A549 (cell line): ENCODE measurements around the gene TMEM218. TPM values are rescaled to one million over a fixed set of nuclear protein-coding genes. Genes with fewer than 3 reads are reported as not detected.

ENCODE experiments used
- ATAC-seq, 2 experiments: fragments of 200-7000 bp in 1 of 2; fragments of >200 bp in 1 of 2; cut with Nextera tagmentation in 1 of 2; cut with Tn5 transposase in 1 of 2; 3 replicates each; pipeline versions ENCODE4 v1.8.0 to v1.9.1; 2018 to 2020; ENCODE audit warnings: mild to moderate bottlenecking in 1 of 2, moderate library complexity in 1 of 2
- CTCF ChIA-PET: fragments of 300-600 bp; sonication (Branson Sonifier 250); formaldehyde crosslinking; extraction: SDS; loops from one replicate; lab custom pipeline; 2021; ENCODE audit warnings: antibody characterized with exemption, inconsistent platforms; lab: Yijun Ruan, JAX
- POLR2A ChIA-PET: fragments of 350-600 bp; formaldehyde crosslinking; extraction: SDS; loops from one replicate; lab custom pipeline; 2021; ENCODE audit warnings: antibody characterized with exemption, inconsistent platforms; lab: Yijun Ruan, JAX
- DNase-seq, 2 experiments: peaks; one replicate each; pipeline versions ENCODE4 v3.0.0 to v3.0.0-alpha.2; 2011 to 2016; ENCODE audit warnings: low read depth in 1 of 2, low spot score in 1 of 2
- FAIRE-seq: peaks from 2 replicates; lab custom pipeline; 2011; peaks lifted over from hg19 to GRCh38; lab: Jason Lieb, UNC
- H3K27ac ChIP-seq, 2 experiments: fragments of >200 bp; sonication (Bioruptor Twin); formaldehyde crosslinking; 3 replicates each; pipeline ENCODE4 v1.5.1; 2016 to 2017
- H3K4me1 ChIP-seq: fragments of >200 bp; sonication (Bioruptor Twin); formaldehyde crosslinking; 3 replicates; pipeline ENCODE4 v1.6.1; 2016
- H3K4me2 ChIP-seq: fragments of >200 bp; sonication (Bioruptor Twin); formaldehyde crosslinking; 3 replicates; pipeline ENCODE4 v1.6.1; 2016
- H3K4me3 ChIP-seq: fragments of >200 bp; sonication (Bioruptor Twin); formaldehyde crosslinking; 3 replicates; pipeline ENCODE4 v1.5.1; 2016
- H3K9me3 ChIP-seq: fragments of >200 bp; sonication (Bioruptor Twin); formaldehyde crosslinking; 3 replicates; pipeline ENCODE4 v1.6.1; 2016
- ATOH8 ChIP-seq: fragments of 250-450 bp; sonication (Bioruptor Pico); IDR thresholded peaks from 2 replicates; pipeline ENCODE4 v1.5.0; 2020; ENCODE audit warnings: low read depth, mild to moderate bottlenecking, moderate library complexity
- ESRRA ChIP-seq: fragments of 150-350 bp; IDR thresholded peaks from 2 replicates; pipeline ENCODE4 v1.6.1; 2014; ENCODE audit warnings: mild to moderate bottlenecking, low read length, borderline replicate concordance
- FOXS1 ChIP-seq: fragments of 250-450 bp; sonication (Bioruptor Pico); IDR thresholded peaks from 2 replicates; pipeline ENCODE4 v1.5.0; 2020; ENCODE audit warnings: mild to moderate bottlenecking, moderate library complexity
- HDAC2 ChIP-seq: fragments of 200-600 bp; sonication (generic); IDR thresholded peaks from 2 replicates; pipeline ENCODE4 v1.6.1; 2016
- HMGXB4 ChIP-seq: fragments of 250-450 bp; sonication (Bioruptor Pico); IDR thresholded peaks from 2 replicates; pipeline ENCODE4 v1.5.0; 2021; ENCODE audit warnings: mild to moderate bottlenecking, moderate library complexity, borderline replicate concordance
- MAX ChIP-seq: IDR thresholded peaks from 2 replicates; pipeline ENCODE4 v1.6.1; 2012
- MYC ChIP-seq: IDR thresholded peaks from 2 replicates; pipeline ENCODE4 v1.6.1; 2012; ENCODE audit warnings: mild to moderate bottlenecking, inconsistent platforms, low read length, improper control_type of control experiment, borderline replicate concordance
- PBX3 ChIP-seq: IDR thresholded peaks from 2 replicates; pipeline ENCODE4 v1.6.1; 2012
- POLR2A ChIP-seq: IDR thresholded peaks from 2 replicates; pipeline ENCODE4 v1.6.1; 2012; ENCODE audit warnings: mild to moderate bottlenecking, low read length
- RAD21 ChIP-seq, 2 experiments: fragments of >200 bp in 1 of 2; sonication (Bioruptor Twin) in 1 of 2; formaldehyde crosslinking in 1 of 2; IDR thresholded peaks in 1 of 2; conservative IDR thresholded peaks in 1 of 2; 2 replicates in 1 of 2; 3 replicates in 1 of 2; pipeline ENCODE4 v1.6.1; 2012 to 2018; ENCODE audit warnings: inconsistent platforms in 1 of 2
- RCOR1 ChIP-seq: fragments of 150-350 bp; IDR thresholded peaks from 2 replicates; pipeline ENCODE4 v1.6.1; 2014; ENCODE audit warnings: antibody characterized with exemption, low read length, low read depth
- REST ChIP-seq: fragments of 200-600 bp; sonication (generic); IDR thresholded peaks from 2 replicates; pipeline ENCODE4 v1.6.1; 2016; ENCODE audit warnings: antibody characterized with exemption, mild to moderate bottlenecking, moderate library complexity
- RNF2 ChIP-seq: fragments of 200-600 bp; sonication (generic); IDR thresholded peaks from 2 replicates; pipeline ENCODE4 v1.6.1; 2016; ENCODE audit warnings: low read depth, mild to moderate bottlenecking, antibody characterized with exemption, moderate library complexity, borderline replicate concordance
- SREBF2 ChIP-seq: fragments of 450-650 bp; IDR thresholded peaks from 2 replicates; pipeline ENCODE4 v1.6.1; 2014; ENCODE audit warnings: mild to moderate bottlenecking, moderate library complexity
- ZNF302 ChIP-seq: fragments of 250-450 bp; sonication (Bioruptor Pico); IDR thresholded peaks from 2 replicates; pipeline ENCODE4 v1.9.0; 2021; ENCODE audit warnings: inconsistent platforms, mild to moderate bottlenecking, moderate library complexity
- WGBS: methylation state at CpG from one replicate; pipeline ENCODE4 v1.1.6; 2017; ENCODE audit errors: missing lambda C conversion rate; 5-methylcytosine and 5-hydroxymethylcytosine counted together
- polyA plus RNA-seq, 4 experiments: library from polyadenylated mRNA; depleted of rRNA in 3 of 4; stranded (reverse); fragments of >200 nt; fragmentation: RNase III in 1 of 4; extraction: RNeasy Plus Mini Kit Qiagen cat#74134 plus additional on column Dnase treatment in 1 of 4; gene quantifications; 2 replicates in 3 of 4; 3 replicates in 1 of 4; pipeline ENCODE4 v1.2.3, GENCODE V29; 2011 to 2017

Gene TMEM218
- polyA plus RNA-seq, 2 of the 4 experiments (the other 2 are of a cell fraction): 29.1 to 34.6 TPM

- Histone ChIP-seq H3K4me1 (no peaks in the 10 kb centered on the region), H3K27ac (no peak overlapping the region), H3K9me3 (no peaks in the 10 kb centered on the region), H3K4me2 (no peak overlapping the region), H3K4me3 (no peak overlapping the region)
- ChIA-PET CTCF (interaction anchor here (2.2 kb wide), 1 partner anchor 35 kb away, joined by 6 read pairs; no protein-coding TSS in a partner anchor), POLR2A (no interaction called here)
- DNase-seq (no peak), FAIRE-seq (no peak), ATAC-seq (no peak)
- TF ChIP-seq RCOR1 (no peak), RNF2 (no peak), MAX (no peak)
- 79% methylated on average over 9 of the region's 20 CpGs for WGBS
Measured at GRCh38 chr11:125088576-125089455, 22.6 kb downstream of the TMEM218 start.

- H3K4me2 ChIP-seq: no peak overlapping the region
- H3K4me1 ChIP-seq: no peaks in the 10 kb centered on the region
- no peak overlapping the region for H3K4me3 ChIP-seq
- H3K27ac ChIP-seq: no peak overlapping the region
- CTCF ChIA-PET: no interaction called here
- DNase-seq (no peak), FAIRE-seq (no peak)
- no peak for TF ChIP-seq MYC
- TF ChIP-seq HDAC2: no peak
- no peak for TF ChIP-seq ESRRA
- TF ChIP-seq ATOH8 (CRISPR knock-in tag): no peak
- TF ChIP-seq PBX3: no peak
- TF ChIP-seq HMGXB4: no peak
- no peak for TF ChIP-seq SREBF2
- TF ChIP-seq REST: no peak
- no peak for TF ChIP-seq ZNF302 (CRISPR knock-in tag)
- TF ChIP-seq FOXS1 (CRISPR knock-in tag): no peak
- TF ChIP-seq POLR2A: no peak
- TF ChIP-seq RAD21 (conservative IDR thresholded peaks at IDR 0.05 in 1 of 2, IDR thresholded peaks at IDR 0.05 in 1 of 2): no peak
- TF ChIP-seq, all 56 proteins: peak for 0
- WGBS: 44% methylated on average over 2 of the region's 2 CpGs
- H3K9me3 ChIP-seq: no peaks in the 10 kb centered on the region
- ATAC-seq: no peak
- POLR2A ChIA-PET: interaction anchor here (0.7 kb wide), 1 partner anchor 149 kb away, joined by 4 read pairs; no protein-coding TSS in a partner anchor
Measured at GRCh38 chr11:125088123-125088522, 23.3 kb downstream of the TMEM218 start.
